B cell (primary cell): ENCODE results near the gene HNF1B. TPM values are rescaled to one million over a fixed set of nuclear protein-coding genes. Genes with fewer than 3 reads are reported as not detected.

ENCODE experiments used
- ATAC-seq: fragments of 200-7000 bp; cut with Tn5 transposase; one replicate; pipeline ENCODE4 v1.10.0; 2021; ENCODE audit warnings: low read depth, mild to moderate bottlenecking, moderate number of reproducible peaks, moderate library complexity
- CTCF ChIA-PET: fragments of 350-600 bp; sonication (Branson Sonifier 250); formaldehyde crosslinking; loops from one replicate; lab custom pipeline; 2021; ENCODE audit warnings: antibody characterized with exemption, inconsistent platforms; lab: Charles Lee
- POLR2A ChIA-PET: fragments of 350-600 bp; sonication (Branson Sonifier 250); formaldehyde crosslinking; loops from one replicate; lab custom pipeline; 2021; ENCODE audit warnings: antibody characterized with exemption; lab: Charles Lee
- DNase-seq: peaks from one replicate; pipeline ENCODE4 v3.0.0; 2013
- H2AFZ ChIP-seq: 2 replicates; pipeline ENCODE4 v1.6.1; 2012; ENCODE audit warnings: mild to moderate bottlenecking, low read depth, low read length; ENCODE audit not compliant: insufficient read depth, poor library complexity, severe bottlenecking
- H3K27ac ChIP-seq, 2 donors: 1 replicate in 1 of 2; 2 replicates in 1 of 2; pipeline ENCODE4 v1.5.1; 2012 to 2013; ENCODE audit warnings: low read length in 2 of 2, mild to moderate bottlenecking in 2 of 2, moderate library complexity in 1 of 2
- H3K27me3 ChIP-seq, 4 experiments: fragments of 200-600 bp in 1 of 4; sonication (generic) in 1 of 4; replicated peaks in 1 of 4; 1 replicate in 2 of 4; 2 replicates in 2 of 4; pipeline versions ENCODE4 v1.6.1 to v1.7.0; 2013 to 2016; ENCODE audit warnings: low read length in 3 of 4, mild to moderate bottlenecking in 2 of 4, mixed read lengths in 1 of 4, moderate library complexity in 1 of 4; ENCODE audit not compliant: insufficient read depth in 4 of 4, control insufficient read depth in 3 of 4; ENCODE audit errors: control extremely low read depth in 1 of 4
- H3K36me3 ChIP-seq, 2 experiments: replicated peaks in 1 of 2; 1 replicate in 1 of 2; 2 replicates in 1 of 2; pipeline versions ENCODE4 v1.6.1 to v1.7.1; 2013; ENCODE audit warnings: low read length in 1 of 2; ENCODE audit not compliant: insufficient read depth in 2 of 2, control insufficient read depth in 1 of 2; ENCODE audit errors: control extremely low read depth in 1 of 2, extremely low read depth in 1 of 2
- H3K4me1 ChIP-seq, 2 donors: fragments of 200-600 bp in 1 of 2; sonication (generic) in 1 of 2; 1 replicate in 1 of 2; 2 replicates in 1 of 2; pipeline versions ENCODE4 v1.5.1 to v1.6.1; 2013 to 2017; ENCODE audit warnings: low read length in 2 of 2; ENCODE audit not compliant: control insufficient read depth in 2 of 2, insufficient read depth in 2 of 2
- H3K4me2 ChIP-seq: replicated peaks from 2 replicates; pipeline ENCODE3; 2012; ENCODE audit warnings: mild to moderate bottlenecking, low read depth, low read length; ENCODE audit not compliant: poor library complexity, severe bottlenecking
- H3K4me3 ChIP-seq, 5 experiments: fragments of 200-600 bp in 1 of 5; sonication (generic) in 1 of 5; 1 replicate in 3 of 5; 2 replicates in 2 of 5; pipeline versions ENCODE4 v1.5.1 to v1.7.0; 2011 to 2016; ENCODE audit warnings: low read length in 4 of 5, mild to moderate bottlenecking in 4 of 5, low read depth in 2 of 5, control low read depth in 1 of 5, moderate library complexity in 1 of 5; ENCODE audit not compliant: insufficient read depth in 1 of 5; ENCODE audit errors: control extremely low read depth in 1 of 5, extremely low read depth in 1 of 5
- H3K79me2 ChIP-seq: fragments of 200-600 bp; sonication (generic); one replicate; pipeline ENCODE4 v1.6.0; 2016; ENCODE audit warnings: low read length; ENCODE audit not compliant: control insufficient read depth, insufficient read depth
- H3K9ac ChIP-seq: fragments of 200-600 bp; sonication (generic); 2 replicates; pipeline ENCODE4 v1.6.1; 2017; ENCODE audit warnings: mild to moderate bottlenecking, low read length, moderate library complexity
- H3K9me3 ChIP-seq, 3 donors: one replicate each; pipeline versions ENCODE4 v1.6.1 to v1.7.1; 2013; ENCODE audit warnings: low read length in 2 of 3; ENCODE audit not compliant: control insufficient read depth in 2 of 3, insufficient read depth in 1 of 3; ENCODE audit errors: control extremely low read depth in 1 of 3
- H4K20me1 ChIP-seq: 2 replicates; pipeline ENCODE4 v1.6.0; 2012; ENCODE audit warnings: mild to moderate bottlenecking, low read length; ENCODE audit not compliant: insufficient read depth, control insufficient read depth, poor library complexity, severe bottlenecking
- H3K27ac Mint-ChIP-seq: one replicate; pipeline ENCODE4 v1.8.0; 2021; ENCODE audit warnings: mixed read lengths
- H3K27me3 Mint-ChIP-seq: one replicate; pipeline ENCODE4 v1.8.0; 2021; ENCODE audit warnings: mixed read lengths
- H3K4me1 Mint-ChIP-seq: one replicate; pipeline ENCODE4 v1.8.0; 2021; ENCODE audit warnings: mixed read lengths
- H3K4me3 Mint-ChIP-seq: one replicate; pipeline ENCODE4 v1.8.0; 2021; ENCODE audit warnings: mixed read lengths
- H3K9me3 Mint-ChIP-seq: one replicate; pipeline ENCODE4 v1.8.0; 2022; ENCODE audit warnings: mixed read lengths; ENCODE audit not compliant: insufficient read depth
- CTCF ChIP-seq: fragments of 200-600 bp; IDR thresholded peaks from one replicate; pipeline ENCODE4 v1.8.0; 2022; ENCODE audit warnings: antibody characterized with exemption, mild to moderate bottlenecking
- EZH2 ChIP-seq: IDR thresholded peaks from 2 replicates; pipeline ENCODE4 v1.6.1; 2012; ENCODE audit warnings: borderline replicate concordance, low read depth, mild to moderate bottlenecking, moderate library complexity, low read length; ENCODE audit not compliant: insufficient read depth, poor library complexity, severe bottlenecking
- WGBS: methylation state at CpG from one replicate; pipeline ENCODE4 v1.1.5; 2013; ENCODE audit warnings: missing lambda C conversion rate; ENCODE audit not compliant: insufficient coverage; 5-methylcytosine and 5-hydroxymethylcytosine counted together
- intact Hi-C: fragments of 100-400 bp; cut with micrococcal nuclease; formaldehyde crosslinking; loops from one replicate; pipeline ENCODE4 v1.10.0; 2022
- polyA plus RNA-seq: library from polyadenylated mRNA; depleted of rRNA; stranded (reverse); fragments of >200 nt; gene quantifications from 2 replicates; pipeline ENCODE4 v1.2.3, GENCODE V29; 2012
- total RNA-seq, 2 donors: library from RNA; stranded (reverse); fragments of 120-200 nt in 1 of 2; gene quantifications; 1 replicate in 1 of 2; 2 replicates in 1 of 2; pipeline versions ENCODE4 v1.2.3 to v1.2.4, GENCODE V29; 2013 to 2022

HNF1B gene
- total and polyA plus RNA-seq, 2 donors (not counting 1 experiment from before 2014, with no cell fraction given), result 1.5 TPM; not detected in 1

GRCh38 chr17:37671028-37671823 lies 73.6 kb downstream of the HNF1B start:
- Histone ChIP-seq H2AFZ (no peak overlapping the region), H3K79me2 (no peaks in the 10 kb centered on the region), H4K20me1 (no peaks in the 10 kb centered on the region), H3K36me3 (no peaks in the 10 kb centered on the region), H3K9ac (no peak overlapping the region), H3K4me3 (no peak overlapping the region), H3K27me3 (no peaks in the 10 kb centered on the region), H3K9me3 (no peaks in the 10 kb centered on the region), H3K4me1 (no peaks in the 10 kb centered on the region), H3K27ac (no peak overlapping the region), H3K4me2 (no peak overlapping the region)
- ATAC-seq, result no peak
- H3K27ac Mint-ChIP-seq, result no peak overlapping the region
- no peak for DNase-seq
- ChIA-PET CTCF (interaction anchor here (0.7 kb wide), 2 partner anchors 145 to 264 kb away, joined by 3 read pairs; no protein-coding TSS in a partner anchor), POLR2A (no interaction called here)
- H3K4me1 Mint-ChIP-seq, result no peaks in the 10 kb centered on the region
- H3K9me3 Mint-ChIP-seq, result no peaks in the 10 kb centered on the region
- intact Hi-C loops, result no loop called here
- H3K4me3 Mint-ChIP-seq, result no peak overlapping the region
- peaks cover 12% of the 10 kb centered on the region for H3K27me3 Mint-ChIP-seq
- no peak for TF ChIP-seq EZH2
- TF ChIP-seq CTCF, result no peak
- whole genome bisulfite sequencing, result 94% methylated on average over 7 of the region's 9 CpGs

- Mint-ChIP-seq H3K27me3 (peaks cover 15% of the 10 kb centered on the region), H3K27ac (no peak overlapping the region), H3K4me3 (no peak overlapping the region), H3K4me1 (no peaks in the 10 kb centered on the region), H3K9me3 (no peaks in the 10 kb centered on the region)
- H3K9me3 ChIP-seq, result no peaks in the 10 kb centered on the region
- H3K36me3 ChIP-seq, result no peaks in the 10 kb centered on the region
- no peak overlapping the region for H2AFZ ChIP-seq
- TF ChIP-seq CTCF, result no peak
- TF ChIP-seq EZH2, result no peak
- intact Hi-C loops, result no loop called here
- WGBS, result no CpG with 5 or more reads among the region's 1 CpG
- POLR2A ChIA-PET, result no interaction called here
- H3K79me2 ChIP-seq, result no peaks in the 10 kb centered on the region
- no peaks in the 10 kb centered on the region for H4K20me1 ChIP-seq
- CTCF ChIA-PET, result no interaction called here
- ATAC-seq (no peak), DNase-seq (no peak)
- no peaks in the 10 kb centered on the region for H3K27me3 ChIP-seq
- no peaks in the 10 kb centered on the region for H3K4me1 ChIP-seq
- H3K9ac ChIP-seq, result no peak overlapping the region
- H3K4me2 ChIP-seq, result no peak overlapping the region
- H3K4me3 ChIP-seq, result no peak overlapping the region
- no peak overlapping the region for H3K27ac ChIP-seq
These were observed 77.8 kb downstream of the HNF1B start for GRCh38 chr17:37667039-37667438.
